MG63 (cell line): ENCODE results near the gene GNA12. TPM values are rescaled to one million over a fixed set of nuclear protein-coding genes. Genes with fewer than 3 reads are reported as not detected.
A peak's percentile ranks its signal among the peaks of the same experiment; 100 is the strongest.
"Not testable (repeated sequence)": the region's sequence is repeated elsewhere in the genome, so short reads cannot be mapped to it uniquely, and the experiment has no call there.

ENCODE experiments used
- DNase-seq: peaks from one replicate; pipeline ENCODE4 v3.0.0-alpha.2; 2020
- H3K27me3 ChIP-seq: fragments of 250-450 bp; sonication (Bioruptor Pico); 2 replicates; pipeline ENCODE4 v1.5.1; 2020; ENCODE audit warnings: mild to moderate bottlenecking, moderate library complexity
- H3K36me3 ChIP-seq: fragments of 250-450 bp; sonication (Bioruptor Pico); 2 replicates; pipeline ENCODE4 v1.5.1; 2020; ENCODE audit warnings: mild to moderate bottlenecking, moderate library complexity
- H3K4me3 ChIP-seq: fragments of 250-450 bp; sonication (Bioruptor Pico); 2 replicates; pipeline ENCODE4 v1.5.1; 2020; ENCODE audit warnings: mild to moderate bottlenecking, moderate library complexity
- H3K9me3 ChIP-seq: fragments of 250-450 bp; sonication (Bioruptor Pico); 2 replicates; pipeline ENCODE4 v1.5.1; 2020; ENCODE audit warnings: mild to moderate bottlenecking, moderate library complexity
- total RNA-seq: library from RNA; depleted of rRNA; stranded (reverse); fragments of >200 nt; shearing (Covaris generic); gene quantifications from 2 replicates; pipeline ENCODE4 v1.2.3, GENCODE V29; 2014; ENCODE audit warnings: low replicate concordance

Gene GNA12
- total RNA-seq, 1 experiment from 2014 or later, result 49.1 TPM

- Histone ChIP-seq H3K9me3 (no peaks in the 10 kb centered on the region), H3K27me3 (no peaks in the 10 kb centered on the region), H3K36me3 (peaks cover 4% of the 10 kb centered on the region), H3K4me3 (no peak overlapping the region)
- DNase-seq, result no peak
Observed at GRCh38 chr7:2738766-2739549, 105.2 kb downstream of the GNA12 start.

GRCh38 chr7:2737771-2738540 is 106.2 kb downstream of the GNA12 start:
- H3K9me3 ChIP-seq, result no peaks in the 10 kb centered on the region
- peaks cover 7% of the 10 kb centered on the region for H3K36me3 ChIP-seq
- H3K4me3 ChIP-seq, result no peak overlapping the region
- DNase-seq, result no peak
- no peaks in the 10 kb centered on the region for H3K27me3 ChIP-seq

DNA sequence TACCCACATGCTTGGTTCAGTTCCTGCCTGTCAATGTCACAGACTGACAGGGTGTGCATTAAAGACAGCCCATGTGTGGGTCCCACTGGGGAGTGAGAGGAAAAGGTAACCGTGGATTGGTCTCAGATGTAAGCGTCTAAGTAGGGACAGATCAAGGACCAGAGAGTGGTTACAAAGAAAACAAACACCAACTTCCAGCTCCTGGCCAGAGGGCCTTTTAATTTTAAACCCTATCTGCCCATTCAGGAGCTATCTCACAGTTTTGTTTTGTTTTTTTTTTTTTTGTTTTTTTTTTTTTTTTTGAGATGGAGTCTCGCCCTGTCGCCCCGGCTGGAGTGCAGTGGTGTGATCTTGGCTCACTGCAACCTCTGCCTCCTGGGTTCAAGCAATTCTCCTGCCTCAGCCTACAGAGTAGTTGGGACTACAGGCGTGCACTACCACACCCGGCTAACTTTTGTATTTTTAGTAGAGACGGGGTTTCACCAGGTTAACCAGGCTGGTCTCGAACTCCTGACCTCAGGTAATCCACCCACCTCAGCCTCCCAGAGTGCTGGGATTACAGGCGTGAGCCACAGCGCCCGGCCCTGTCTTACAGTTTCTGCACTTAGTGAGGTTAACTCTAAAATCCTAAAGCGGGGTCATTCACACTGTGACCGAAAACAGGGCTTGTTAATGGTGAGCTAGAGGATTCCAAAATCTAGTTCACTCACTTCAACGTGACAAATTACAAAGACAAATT is 106.9 kb downstream of the GNA12 start:
- not testable (repeated sequence) for DNase-seq, H3K9me3 ChIP-seq, H3K4me3 ChIP-seq, H3K36me3 ChIP-seq, H3K27me3 ChIP-seq

DNA sequence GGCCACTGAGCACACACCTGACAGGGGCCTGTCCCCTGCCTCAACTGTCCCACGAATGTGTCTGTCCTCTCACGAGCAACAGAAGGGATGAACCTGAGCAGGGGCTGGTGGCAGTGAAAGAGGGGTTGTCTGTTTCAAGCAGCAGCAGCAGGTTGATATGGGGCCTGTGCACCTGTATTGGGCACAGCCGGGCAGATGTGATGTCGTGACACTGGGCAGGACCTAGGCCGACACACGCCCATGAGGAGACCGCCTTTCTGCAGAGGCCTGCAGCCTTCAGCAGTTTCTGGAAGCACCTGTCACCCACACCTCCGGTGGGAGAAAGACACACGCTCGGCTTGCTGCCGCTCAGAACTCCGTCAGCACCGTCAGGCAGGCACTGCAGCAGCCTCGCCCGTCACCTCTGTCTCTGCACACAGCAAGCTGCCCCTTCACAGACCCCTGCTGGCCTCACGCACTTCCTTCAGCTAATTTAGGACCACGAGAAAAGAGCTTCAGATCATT is 107.6 kb downstream of the GNA12 start:
- no peaks in the 10 kb centered on the region for H3K9me3 ChIP-seq
- H3K4me3 ChIP-seq, result no peak overlapping the region
- H3K27me3 ChIP-seq, result no peaks in the 10 kb centered on the region
- H3K36me3 ChIP-seq, result peaks cover 13% of the 10 kb centered on the region
- DNase-seq, result no peak

- Histone ChIP-seq H3K36me3 (peaks cover 16% of the 10 kb centered on the region), H3K9me3 (no peaks in the 10 kb centered on the region), H3K27me3 (no peaks in the 10 kb centered on the region), H3K4me3 (no peak overlapping the region)
- DNase-seq, result no peak
Observed at GRCh38 chr7:2735744-2736143, 108.4 kb downstream of the GNA12 start.

GRCh38 chr7:2734751-2735571 is 109.1 kb downstream of the GNA12 start:
- Histone ChIP-seq H3K27me3 (no peaks in the 10 kb centered on the region), H3K36me3 (peaks cover 15% of the 10 kb centered on the region), H3K4me3 (no peak overlapping the region), H3K9me3 (no peaks in the 10 kb centered on the region)
- no peak for DNase-seq

- no peaks in the 10 kb centered on the region for H3K9me3 ChIP-seq
- DNase-seq, result no peak
- no peak overlapping the region for H3K4me3 ChIP-seq
- peaks cover 16% of the 10 kb centered on the region for H3K36me3 ChIP-seq
- H3K27me3 ChIP-seq, result no peaks in the 10 kb centered on the region
Observed at GRCh38 chr7:2734084-2734686, 109.9 kb downstream of the GNA12 start.

DNA sequence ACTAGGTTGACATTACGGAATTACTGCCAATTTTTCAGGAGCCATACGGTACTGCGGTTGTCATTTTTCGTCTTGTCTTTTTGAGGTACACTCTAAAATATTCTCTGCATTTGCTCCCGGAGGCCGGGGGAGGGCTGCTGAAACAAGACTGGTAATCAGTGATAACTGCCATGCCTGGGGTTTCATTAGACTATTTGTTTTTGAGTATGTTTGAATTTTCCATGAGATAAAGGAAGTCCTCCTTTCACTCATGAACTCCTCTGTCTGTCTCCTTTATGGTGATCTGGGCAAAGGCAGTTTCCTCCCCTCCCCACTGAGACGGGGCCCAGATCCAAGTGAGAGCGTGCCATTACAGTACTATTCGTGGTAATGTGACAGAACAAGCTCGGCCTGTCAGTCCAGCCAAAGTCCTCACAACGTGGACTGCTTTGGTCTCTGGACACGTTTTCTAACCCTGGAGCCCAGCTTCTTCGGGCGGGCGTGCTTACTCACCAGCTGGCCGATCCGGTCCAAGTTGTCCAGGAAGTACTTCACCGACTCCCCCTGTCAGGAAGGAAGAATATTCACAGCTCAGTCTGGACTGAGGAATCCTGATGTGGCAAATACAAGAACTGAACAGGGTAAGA is 111.0 kb downstream of the GNA12 start:
- Histone ChIP-seq H3K4me3 (no peak overlapping the region), H3K36me3 (peaks cover 16% of the 10 kb centered on the region), H3K9me3 (no peaks in the 10 kb centered on the region), H3K27me3 (no peaks in the 10 kb centered on the region)
- peak; percentile 74 for DNase-seq

GRCh38 chr7:2732388-2732787 is 111.7 kb downstream of the GNA12 start:
- H3K36me3 ChIP-seq, result peaks cover 16% of the 10 kb centered on the region
- DNase-seq, result no peak
- H3K27me3 ChIP-seq, result no peaks in the 10 kb centered on the region
- no peaks in the 10 kb centered on the region for H3K9me3 ChIP-seq
- no peak overlapping the region for H3K4me3 ChIP-seq

DNA sequence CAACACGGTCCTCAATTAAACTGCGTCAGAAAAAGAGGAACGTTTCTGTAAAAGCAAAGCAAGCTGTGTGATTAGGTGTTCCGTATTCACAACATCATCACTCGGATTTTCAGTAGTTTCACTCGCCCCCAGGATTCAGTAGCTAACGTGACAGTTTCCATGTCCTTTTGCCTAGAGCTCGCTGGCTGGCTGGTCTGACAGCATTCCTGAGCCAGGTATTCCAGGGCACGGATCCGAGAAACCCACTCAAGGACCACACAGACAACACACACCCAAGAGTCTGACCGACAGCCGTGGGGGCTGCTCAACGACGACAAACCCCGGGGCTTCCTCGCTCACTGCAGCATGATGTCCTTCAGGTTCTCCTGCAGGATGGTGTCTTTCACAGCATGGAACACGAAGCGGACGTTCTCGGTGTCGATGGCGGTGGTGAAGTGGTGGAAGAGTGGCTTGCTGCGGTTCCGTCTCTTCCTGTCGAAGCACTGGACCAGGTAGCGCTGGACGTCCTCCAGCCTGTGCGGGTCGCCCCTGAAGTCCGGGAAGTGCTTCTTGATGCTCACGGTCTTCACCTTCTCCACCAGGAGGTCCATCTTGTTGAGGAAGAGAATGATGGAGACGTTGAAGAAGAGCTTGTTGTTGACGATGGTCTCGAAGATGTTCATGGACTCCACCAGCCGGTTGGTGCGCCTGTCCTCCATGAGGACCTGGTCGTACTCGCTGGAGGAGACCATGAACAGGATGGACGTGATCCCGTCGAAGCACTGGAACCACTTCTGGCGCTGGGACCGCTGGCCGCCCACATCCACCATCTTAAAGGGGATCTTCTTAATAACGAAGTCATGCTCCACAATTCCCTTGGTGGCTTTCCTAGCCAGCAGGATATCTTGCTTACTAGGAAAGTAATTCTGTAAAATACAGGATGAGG is 113.0 kb downstream of the GNA12 start:
- H3K9me3 ChIP-seq, result no peaks in the 10 kb centered on the region
- H3K4me3 ChIP-seq, result no peak overlapping the region
- H3K36me3 ChIP-seq, result peaks cover 16% of the 10 kb centered on the region
- DNase-seq, result no peak
- no peaks in the 10 kb centered on the region for H3K27me3 ChIP-seq

- H3K9me3 ChIP-seq, result no peaks in the 10 kb centered on the region
- no peaks in the 10 kb centered on the region for H3K27me3 ChIP-seq
- peaks cover 16% of the 10 kb centered on the region for H3K36me3 ChIP-seq
- no peak for DNase-seq
- H3K4me3 ChIP-seq, result no peak overlapping the region
Observed at GRCh38 chr7:2729893-2730716, 114.0 kb downstream of the GNA12 start.

GRCh38 chr7:2729031-2729892 is 114.8 kb downstream of the GNA12 start:
- Histone ChIP-seq H3K36me3 (peaks cover 16% of the 10 kb centered on the region), H3K9me3 (no peaks in the 10 kb centered on the region), H3K4me3 (no peak overlapping the region), H3K27me3 (no peaks in the 10 kb centered on the region)
- DNase-seq, result no peak

DNA sequence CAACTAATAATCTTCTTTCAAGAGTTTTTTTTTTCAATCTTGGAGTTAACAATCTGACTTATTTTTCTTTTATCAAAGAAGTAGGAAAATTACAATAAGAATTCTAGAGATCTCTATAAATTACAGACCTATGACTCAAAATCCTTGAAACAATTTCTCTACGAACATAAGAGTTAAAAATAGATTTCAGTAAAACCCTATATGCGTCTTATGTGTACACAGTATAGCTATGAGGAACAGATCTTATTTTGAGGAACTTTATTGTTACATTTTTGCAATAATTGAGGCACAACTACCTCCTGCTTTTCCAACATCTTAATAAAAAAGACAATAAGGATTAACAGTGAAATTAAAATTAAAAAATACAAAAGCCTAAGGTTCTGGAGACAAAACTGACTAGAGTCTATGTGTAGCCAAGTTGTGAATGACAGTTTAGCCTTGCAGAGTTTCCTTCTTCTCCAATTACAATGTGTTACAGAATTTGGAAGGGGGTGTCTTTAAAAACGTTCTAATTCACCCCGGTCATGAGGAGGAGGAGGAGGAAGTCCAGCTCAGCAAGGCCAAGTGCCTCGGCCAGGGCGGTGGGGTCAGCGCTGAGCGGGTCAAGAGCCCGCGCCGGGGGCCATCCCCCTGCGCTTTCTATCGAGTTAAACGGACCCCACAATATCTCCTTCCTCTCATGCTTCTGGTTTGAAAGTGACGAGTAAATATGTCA is 115.6 kb downstream of the GNA12 start:
- H3K27me3 ChIP-seq, result no peaks in the 10 kb centered on the region
- H3K36me3 ChIP-seq, result peaks cover 11% of the 10 kb centered on the region
- H3K9me3 ChIP-seq, result no peaks in the 10 kb centered on the region
- H3K4me3 ChIP-seq, result no peak overlapping the region
- DNase-seq, result no peak
